Mucosa of stomach (tissue), 1 donor: ENCODE data around the gene MGARP.

Source experiments
- H3K27me3 ChIP-seq: one replicate; pipeline ENCODE4 v1.7.0; 2013; ENCODE audit warnings: mild to moderate bottlenecking, low read length; ENCODE audit not compliant: control insufficient read depth, insufficient read depth
- H3K36me3 ChIP-seq: one replicate; pipeline ENCODE4 v1.7.0; 2013; ENCODE audit warnings: low read length; ENCODE audit not compliant: control insufficient read depth, insufficient read depth
- H3K4me1 ChIP-seq: one replicate; pipeline ENCODE4 v1.7.0; 2013; ENCODE audit warnings: mild to moderate bottlenecking, low read length; ENCODE audit not compliant: control insufficient read depth, insufficient read depth
- H3K4me3 ChIP-seq: one replicate; pipeline ENCODE4 v1.7.0; 2013; ENCODE audit warnings: low read length
- H3K9ac ChIP-seq: one replicate; pipeline ENCODE4 v1.7.0; 2013; ENCODE audit warnings: mild to moderate bottlenecking, low read length, moderate library complexity
- H3K9me3 ChIP-seq: one replicate; pipeline ENCODE4 v1.7.0; 2013; ENCODE audit warnings: mild to moderate bottlenecking, low read length, moderate library complexity; ENCODE audit not compliant: control insufficient read depth
- donor health status: Pancreatic carcinoma.

MGARP gene

GRCh38 chr4:139312552-139313332 is 32.7 kb upstream of the MGARP start:
- H3K4me1 ChIP-seq = peaks cover 3% of the 10 kb centered on the region
- H3K36me3 ChIP-seq = no peaks in the 10 kb centered on the region
- no peak overlapping the region for H3K4me3 ChIP-seq
- no peaks in the 10 kb centered on the region for H3K9me3 ChIP-seq
- no peaks in the 10 kb centered on the region for H3K27me3 ChIP-seq
- H3K9ac ChIP-seq = no peak overlapping the region

- Histone ChIP-seq H3K9me3 (no peaks in the 10 kb centered on the region), H3K9ac (no peak overlapping the region), H3K4me1 (peaks cover 3% of the 10 kb centered on the region), H3K27me3 (no peaks in the 10 kb centered on the region), H3K4me3 (no peak overlapping the region), H3K36me3 (no peaks in the 10 kb centered on the region)
Measured at GRCh38 chr4:139311909-139312308, 31.9 kb upstream of the MGARP start.

GRCh38 chr4:139304920-139305319 is 24.9 kb upstream of the MGARP start:
- Histone ChIP-seq H3K9ac (no peak overlapping the region), H3K4me1 (peaks cover 3% of the 10 kb centered on the region), H3K9me3 (no peaks in the 10 kb centered on the region), H3K27me3 (no peaks in the 10 kb centered on the region), H3K4me3 (no peak overlapping the region), H3K36me3 (no peaks in the 10 kb centered on the region)

- Histone ChIP-seq H3K27me3 (no peaks in the 10 kb centered on the region), H3K36me3 (no peaks in the 10 kb centered on the region), H3K4me3 (peak within 1 kb of the TSS; percentile 97), H3K9ac (peak within 1 kb of the TSS; percentile 90), H3K4me1 (peaks cover 10% of the 10 kb centered on the region), H3K9me3 (no peaks in the 10 kb centered on the region)
Measured at GRCh38 chr4:139301821-139302611, 22.0 kb upstream of the MGARP start, which contains the start of gene NDUFC1. Gene NDUFC1, minus strand, starts transcription at chr4:139302477. Its CDS starts 6,679 bp downstream, at chr4:139295798.

DNA sequence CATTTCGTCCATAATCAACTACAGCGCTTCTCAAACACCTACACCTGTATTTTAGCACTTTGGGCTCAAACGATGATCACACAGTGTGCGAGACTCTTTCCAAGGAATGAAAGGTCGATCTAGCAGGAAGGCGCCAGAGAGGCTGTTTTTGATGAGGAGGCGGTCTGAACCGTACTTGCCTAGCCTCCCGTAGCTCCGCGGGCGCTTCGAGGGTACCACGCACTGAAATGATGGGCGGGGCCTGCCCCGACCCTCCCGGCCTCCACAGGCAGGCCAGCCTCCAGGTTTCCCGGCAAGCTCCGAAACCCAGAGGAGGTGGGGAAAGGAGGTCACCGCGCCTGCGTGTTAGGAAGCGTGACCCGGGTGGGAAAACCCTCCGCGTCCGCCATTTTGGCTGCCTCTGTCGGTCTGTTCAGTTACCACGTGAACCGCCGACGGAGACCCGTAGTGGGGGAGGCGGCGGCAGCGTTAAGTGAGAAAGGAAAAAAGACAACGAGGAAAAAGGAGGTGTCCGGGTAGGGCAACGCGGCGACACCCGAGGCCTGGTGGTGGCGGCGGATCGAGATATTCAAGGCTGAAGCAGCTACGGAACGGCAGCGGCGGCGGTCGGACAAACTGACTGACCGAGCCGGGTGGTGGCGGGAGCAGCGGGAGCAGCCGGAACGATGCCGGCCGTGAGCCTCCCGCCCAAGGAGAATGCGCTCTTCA is 21.2 kb upstream of the MGARP start, which contains the start of gene NAA15:
TSS of gene NAA15 (plus strand) at position 393 of the 708 bp plus-strand sequence. CDS start at position 666, 273 bp downstream.
- H3K27me3 ChIP-seq = no peaks in the 10 kb centered on the region
- H3K4me3 ChIP-seq = peak within 1 kb of the TSS; percentile 97
- peaks cover 10% of the 10 kb centered on the region for H3K4me1 ChIP-seq
- H3K36me3 ChIP-seq = no peaks in the 10 kb centered on the region
- H3K9me3 ChIP-seq = no peaks in the 10 kb centered on the region
- peak within 1 kb of the TSS; percentile 90 for H3K9ac ChIP-seq

- Histone ChIP-seq H3K4me3 (peak overlapping the region; percentile 97), H3K36me3 (no peaks in the 10 kb centered on the region), H3K9me3 (no peaks in the 10 kb centered on the region), H3K9ac (peak overlapping the region; percentile 90), H3K4me1 (peaks cover 15% of the 10 kb centered on the region), H3K27me3 (no peaks in the 10 kb centered on the region)
Measured at GRCh38 chr4:139300431-139301112, 20.5 kb upstream of the MGARP start.

GRCh38 chr4:139299536-139299935 is 19.5 kb upstream of the MGARP start:
- no peaks in the 10 kb centered on the region for H3K36me3 ChIP-seq
- H3K9ac ChIP-seq = no peak overlapping the region
- H3K4me1 ChIP-seq = peaks cover 15% of the 10 kb centered on the region
- H3K9me3 ChIP-seq = no peaks in the 10 kb centered on the region
- no peak overlapping the region for H3K4me3 ChIP-seq
- no peaks in the 10 kb centered on the region for H3K27me3 ChIP-seq

- Histone ChIP-seq H3K4me3 (no peak overlapping the region), H3K4me1 (peaks cover 15% of the 10 kb centered on the region), H3K9me3 (no peaks in the 10 kb centered on the region)
Measured at GRCh38 chr4:139297001-139297410, 17.0 kb upstream of the MGARP start.

GRCh38 chr4:139295942-139296299 is 15.9 kb upstream of the MGARP start:
- peak overlapping the region; percentile 94 for H3K9ac ChIP-seq
- no peaks in the 10 kb centered on the region for H3K36me3 ChIP-seq
- no peaks in the 10 kb centered on the region for H3K27me3 ChIP-seq
- H3K4me3 ChIP-seq = no peak overlapping the region
- no peaks in the 10 kb centered on the region for H3K9me3 ChIP-seq
- peaks cover 15% of the 10 kb centered on the region for H3K4me1 ChIP-seq

More at GRCh38 chr4:139297001-139297410, 17.0 kb upstream of the MGARP start:
- no peaks in the 10 kb centered on the region for H3K27me3 ChIP-seq
- H3K9ac ChIP-seq = no peak overlapping the region
- no peaks in the 10 kb centered on the region for H3K36me3 ChIP-seq

GRCh38 chr4:139295206-139295941 is 15.3 kb upstream of the MGARP start:
- Histone ChIP-seq H3K27me3 (no peaks in the 10 kb centered on the region), H3K9ac (peak overlapping the region; percentile 94), H3K36me3 (no peaks in the 10 kb centered on the region), H3K4me3 (peak overlapping the region; percentile 86), H3K4me1 (peaks cover 15% of the 10 kb centered on the region), H3K9me3 (no peaks in the 10 kb centered on the region)

- Histone ChIP-seq H3K27me3 (no peaks in the 10 kb centered on the region), H3K4me1 (no peaks in the 10 kb centered on the region), H3K4me3 (no peak overlapping the region), H3K36me3 (no peaks in the 10 kb centered on the region), H3K9me3 (no peaks in the 10 kb centered on the region), H3K9ac (no peak overlapping the region)
Measured at GRCh38 chr4:139286186-139286698, 6.2 kb upstream of the MGARP start.
